GM12878 (cell line): Measurements from ENCODE around the gene P4HTM. TPM values are rescaled to one million over a fixed set of nuclear protein-coding genes. Genes with fewer than 3 reads are reported as not detected.

Experiments
- BHLHE40 ChIP-seq, 2 experiments: fragments of 450-650 bp in 1 of 2; IDR thresholded peaks; 2 replicates each; pipeline ENCODE4 v1.6.1; 2011 to 2017; ENCODE audit warnings: low read depth in 2 of 2, borderline replicate concordance in 1 of 2, improper control_type of control experiment in 1 of 2, low read length in 1 of 2, mild to moderate bottlenecking in 1 of 2
- CBFB ChIP-seq: IDR thresholded peaks from 2 replicates; pipeline ENCODE4 v1.6.1; 2016; ENCODE audit warnings: antibody characterized with exemption, low read depth
- CREB1 ChIP-seq: IDR thresholded peaks from 2 replicates; pipeline ENCODE4 v1.6.1; 2012; ENCODE audit warnings: low read depth, mild to moderate bottlenecking, inconsistent platforms
- FOS ChIP-seq: IDR thresholded peaks from 3 replicates; pipeline ENCODE4 v1.6.1; 2011; ENCODE audit warnings: borderline replicate concordance; ENCODE audit not compliant: insufficient read length; ENCODE audit errors: extremely low read depth
- MYC ChIP-seq: IDR thresholded peaks from 2 replicates; pipeline ENCODE4 v1.6.1; 2011; ENCODE audit warnings: mild to moderate bottlenecking, low read length, moderate library complexity, inconsistent platforms; ENCODE audit not compliant: insufficient read depth, insufficient replicate concordance, insufficient read length, severe bottlenecking
- NFYA ChIP-seq: IDR thresholded peaks from 2 replicates; pipeline ENCODE4 v1.6.1; 2011; ENCODE audit warnings: low read depth, mild to moderate bottlenecking, low read length, improper control_type of control experiment, borderline replicate concordance
- PRDM15 ChIP-seq: fragments of 450-650 bp; formaldehyde crosslinking; IDR thresholded peaks from 2 replicates; pipeline ENCODE4 v1.4.0; 2020; ENCODE audit warnings: mild to moderate bottlenecking, moderate library complexity
- RELB ChIP-seq: fragments of 450-650 bp; IDR thresholded peaks from 2 replicates; pipeline ENCODE4 v1.6.1; 2017; ENCODE audit warnings: low read depth, mild to moderate bottlenecking, moderate library complexity
- STAT1 ChIP-seq: fragments of 450-650 bp; conservative IDR thresholded peaks from 2 replicates; pipeline ENCODE4 v1.6.1; 2014; ENCODE audit warnings: antibody characterized with exemption, mild to moderate bottlenecking
- ZNF207 ChIP-seq: fragments of 450-650 bp; IDR thresholded peaks from 2 replicates; pipeline ENCODE4 v1.6.1; 2014; ENCODE audit warnings: antibody characterized with exemption, mild to moderate bottlenecking, borderline replicate concordance
- polyA plus RNA-seq, 11 experiments: library from polyadenylated mRNA; depleted of rRNA in 4 of 11; unstranded in 6 of 11; stranded (reverse) in 5 of 11; fragments of >200 nt; fragmentation: Nextera tagmentation in 4 of 11; fragmentation: Illumina TruSeq in 1 of 11; extraction: Ambion mirVana in 4 of 11; extraction: Trizol in 1 of 11; gene quantifications; 1 replicate in 1 of 11; 2 replicates in 10 of 11; pipeline versions ENCODE4 v1.2.1 to v1.2.3, GENCODE V29; 2011 to 2016; ENCODE audit warnings: inconsistent platforms in 2 of 11, missing spikeins in 2 of 11, low read depth in 1 of 11
- total RNA-seq, 4 experiments: library from RNA; depleted of rRNA in 3 of 4; stranded (reverse); fragments of >200 nt in 3 of 4; fragmentation: Illumina TruSeq in 1 of 4; extraction: Trizol in 1 of 4; gene quantifications; 2 replicates each; pipeline versions ENCODE4 v1.2.1 to v1.2.3, GENCODE V29; 2013 to 2021
- TF ChIP-seq, protein P1 (sequence below): fragments of 450-650 bp; formaldehyde crosslinking; IDR thresholded peaks from 2 replicates; pipeline ENCODE4 v1.4.0; 2022; ENCODE audit warnings: mild to moderate bottlenecking, moderate library complexity
- TF ChIP-seq, protein P2 (sequence below), 3 experiments: IDR thresholded peaks in 2 of 3; conservative IDR thresholded peaks in 1 of 3; 2 replicates each; pipeline ENCODE4 v1.5.1; 2011; ENCODE audit warnings: low read depth in 3 of 3, low read length in 3 of 3, mild to moderate bottlenecking in 3 of 3, control low read depth in 2 of 3, moderate library complexity in 2 of 3, inconsistent platforms in 1 of 3, mixed read lengths in 1 of 3; ENCODE audit not compliant: control insufficient read depth in 2 of 3, insufficient read depth in 1 of 3; ENCODE audit errors: extremely low read depth in 1 of 3

The P4HTM gene
- total and polyA plus RNA-seq, 10 of the 15 experiments (the other 5 are each of a cell fraction or from before 2014, with no cell fraction given), result 0.76 to 28.8 (median 22.9) TPM

- TF ChIP-seq, protein P1, sequence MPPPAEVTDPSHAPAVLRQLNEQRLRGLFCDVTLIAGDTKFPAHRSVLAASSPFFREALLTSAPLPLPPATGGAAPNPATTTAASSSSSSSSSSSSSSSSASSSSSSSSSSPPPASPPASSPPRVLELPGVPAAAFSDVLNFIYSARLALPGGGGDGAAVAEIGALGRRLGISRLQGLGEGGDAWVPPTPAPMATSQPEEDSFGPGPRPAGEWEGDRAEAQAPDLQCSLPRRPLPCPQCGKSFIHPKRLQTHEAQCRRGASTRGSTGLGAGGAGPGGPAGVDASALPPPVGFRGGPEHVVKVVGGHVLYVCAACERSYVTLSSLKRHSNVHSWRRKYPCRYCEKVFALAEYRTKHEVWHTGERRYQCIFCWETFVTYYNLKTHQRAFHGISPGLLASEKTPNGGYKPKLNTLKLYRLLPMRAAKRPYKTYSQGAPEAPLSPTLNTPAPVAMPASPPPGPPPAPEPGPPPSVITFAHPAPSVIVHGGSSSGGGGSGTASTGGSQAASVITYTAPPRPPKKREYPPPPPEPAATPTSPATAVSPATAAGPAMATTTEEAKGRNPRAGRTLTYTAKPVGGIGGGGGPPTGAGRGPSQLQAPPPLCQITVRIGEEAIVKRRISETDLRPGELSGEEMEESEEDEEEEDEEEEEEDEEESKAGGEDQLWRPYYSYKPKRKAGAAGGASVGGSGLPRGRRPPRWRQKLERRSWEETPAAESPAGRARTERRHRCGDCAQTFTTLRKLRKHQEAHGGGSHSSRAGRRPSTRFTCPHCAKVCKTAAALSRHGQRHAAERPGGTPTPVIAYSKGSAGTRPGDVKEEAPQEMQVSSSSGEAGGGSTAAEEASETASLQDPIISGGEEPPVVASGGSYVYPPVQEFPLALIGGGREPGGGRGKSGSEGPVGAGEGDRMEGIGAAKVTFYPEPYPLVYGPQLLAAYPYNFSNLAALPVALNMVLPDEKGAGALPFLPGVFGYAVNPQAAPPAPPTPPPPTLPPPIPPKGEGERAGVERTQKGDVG (CRISPR knock-in tag), result no peak
- no peak for TF ChIP-seq MYC
- TF ChIP-seq NFYA, result no peak
- no peak for TF ChIP-seq STAT1
- TF ChIP-seq PRDM15 (CRISPR knock-in tag), result no peak
- TF ChIP-seq ZNF207, result 0 out of 2 replicates have a peak, but pooled peaks have one; percentile 26
- peak in 1 of 2 experiments; percentile 44; a peak in 2 of 4 replicates for TF ChIP-seq BHLHE40 (IDR thresholded peaks at IDR 0.05; ENCODE audit: borderline replicate concordance in 1 of 2, low read depth in 2 of 2, low read length in 1 of 2)
- no peak for TF ChIP-seq FOS
- TF ChIP-seq CREB1, result no peak
- TF ChIP-seq RELB, result 0 out of 2 replicates have a peak, but pooled peaks have one; percentile 7
- TF ChIP-seq, protein P2, sequence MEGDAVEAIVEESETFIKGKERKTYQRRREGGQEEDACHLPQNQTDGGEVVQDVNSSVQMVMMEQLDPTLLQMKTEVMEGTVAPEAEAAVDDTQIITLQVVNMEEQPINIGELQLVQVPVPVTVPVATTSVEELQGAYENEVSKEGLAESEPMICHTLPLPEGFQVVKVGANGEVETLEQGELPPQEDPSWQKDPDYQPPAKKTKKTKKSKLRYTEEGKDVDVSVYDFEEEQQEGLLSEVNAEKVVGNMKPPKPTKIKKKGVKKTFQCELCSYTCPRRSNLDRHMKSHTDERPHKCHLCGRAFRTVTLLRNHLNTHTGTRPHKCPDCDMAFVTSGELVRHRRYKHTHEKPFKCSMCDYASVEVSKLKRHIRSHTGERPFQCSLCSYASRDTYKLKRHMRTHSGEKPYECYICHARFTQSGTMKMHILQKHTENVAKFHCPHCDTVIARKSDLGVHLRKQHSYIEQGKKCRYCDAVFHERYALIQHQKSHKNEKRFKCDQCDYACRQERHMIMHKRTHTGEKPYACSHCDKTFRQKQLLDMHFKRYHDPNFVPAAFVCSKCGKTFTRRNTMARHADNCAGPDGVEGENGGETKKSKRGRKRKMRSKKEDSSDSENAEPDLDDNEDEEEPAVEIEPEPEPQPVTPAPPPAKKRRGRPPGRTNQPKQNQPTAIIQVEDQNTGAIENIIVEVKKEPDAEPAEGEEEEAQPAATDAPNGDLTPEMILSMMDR (IDR thresholded peaks at IDR 0.05 in 2 of 3, conservative IDR thresholded peaks at IDR 0.05 in 1 of 3; ENCODE audit: control insufficient read depth in 2 of 3, extremely low read depth in 1 of 3, insufficient read depth in 1 of 3, low read depth in 3 of 3, low read length in 3 of 3), result no peak
- no peak for TF ChIP-seq CBFB
Observed at GRCh38 chr3:49017971-49018706, 28.1 kb downstream of the P4HTM start, which contains the start of gene DALRD3 (continued).
